ENCODE results near the gene CD80. TPM values are rescaled to one million over a fixed set of nuclear protein-coding genes. Genes with fewer than 3 reads are reported as not detected.
A peak's percentile ranks its signal among the peaks of the same experiment; 100 is the strongest.

CD80 gene
- total and polyA plus RNA-seq, 2 of the 8 experiments (the other 6 are each of a cell fraction or from before 2014, with no cell fraction given): 0.11 TPM; not detected in 1

GRCh38 chr3:119500901-119501300 lies 58.5 kb downstream of the CD80 start:
- no peak for DNase-seq (ENCODE audit: low read depth in 1 of 2, low spot score in 2 of 2)
- H4K20me1 ChIP-seq (replicated peaks in 1 of 2; ENCODE audit: control insufficient read depth in 1 of 2, insufficient read depth in 2 of 2, low read length in 2 of 2): peaks cover 0 to 1% of the 10 kb centered on the region in 2 experiments
- H4K8ac ChIP-seq (ENCODE audit: extremely low read depth, insufficient read depth, low read length): no peak overlapping the region
- H3K27me3 ChIP-seq (replicated peaks in 1 of 4; ENCODE audit: control insufficient read depth in 3 of 4, extremely low read depth in 1 of 4, insufficient read depth in 3 of 4, low read length in 3 of 4): no peaks in the 10 kb centered on the region
- H3K23me2 ChIP-seq (ENCODE audit: low read depth, low read length): peaks cover 5% of the 10 kb centered on the region; the same call in 1 of the 2 replicates
- H3K56ac ChIP-seq (replicated peaks; ENCODE audit: insufficient read length, low read depth, low read length): no peak overlapping the region
- peaks cover 2 to 44% (median 12%) of the 10 kb centered on the region in 4 experiments; a peak in 5 of 8 replicates for H3K36me3 ChIP-seq (ENCODE audit: control insufficient read depth in 2 of 4, insufficient read depth in 4 of 4, low read length in 3 of 4)
- H3K4ac ChIP-seq (replicated peaks; ENCODE audit: insufficient read length, low read depth, low read length): no peak overlapping the region
- no peak overlapping the region for H2BK5ac ChIP-seq (ENCODE audit: low read depth, low read length)
- POLR2A ChIA-PET (ENCODE audit: partially characterized antibody): interaction anchor here (0.6 to 4.0 kb wide), 5 partner anchors 12 to 51 kb away, joined by 3 to 27 read pairs (median 3); partner anchors contain the start of genes POGLUT1 and TMEM39A
- no peaks in the 10 kb centered on the region; a peak in 1 of 7 replicates for H3K4me1 ChIP-seq (replicated peaks in 1 of 4; ENCODE audit: control insufficient read depth in 3 of 4, insufficient read depth in 4 of 4, low read length in 3 of 4)
- peaks cover 3 to 32% of the 10 kb centered on the region in 2 experiments; a peak in 2 of 4 replicates for H3K79me2 ChIP-seq (ENCODE audit: control insufficient read depth in 1 of 2, insufficient read depth in 2 of 2, low read length in 2 of 2)
- no peak overlapping the region for H2BK12ac ChIP-seq (ENCODE audit: low read depth, low read length)
- no peak overlapping the region for H2BK15ac ChIP-seq (ENCODE audit: low read length)
- 85% methylated on average over 2 of the region's 2 CpGs; no CpG with 5 or more reads in 1 of the 2 experiments for WGBS, 2 experiments (ENCODE audit: extremely low coverage in 1 of 2, insufficient coverage in 1 of 2, insufficient read length in 1 of 2, insufficient replicate concordance in 2 of 2, low coverage in 1 of 2, low lambda C conversion rate in 2 of 2, missing lambda C conversion rate in 1 of 2)
- H2AK5ac ChIP-seq (ENCODE audit: low read depth, low read length): no peak overlapping the region
- no peak overlapping the region for H2AFZ ChIP-seq (ENCODE audit: low read length)
- no peak overlapping the region for H3K23ac ChIP-seq (ENCODE audit: insufficient read length)
- peak overlapping the region; percentile 71 to 78; a peak in 2 of 4 replicates for H3K4me2 ChIP-seq (ENCODE audit: insufficient read depth in 1 of 2, low read depth in 2 of 2, low read length in 2 of 2)
- no peak overlapping the region for H3K27ac ChIP-seq (ENCODE audit: low read depth, low read length)
- H3K18ac ChIP-seq (ENCODE audit: extremely low read depth, low read length): no peak overlapping the region
- H3K14ac ChIP-seq (ENCODE audit: insufficient read length): no peak overlapping the region
- no peak overlapping the region for H2BK20ac ChIP-seq (ENCODE audit: low read length)
- peak overlapping the region in 1 of 4 experiments; percentile 93; a peak in 1 of 8 replicates for H3K4me3 ChIP-seq (ENCODE audit: extremely low read depth in 1 of 4, insufficient read depth in 2 of 4, low read depth in 3 of 4, low read length in 4 of 4)
- peak overlapping the region in 1 of 4 experiments; percentile 10; a peak in 1 of 7 replicates for H3K9ac ChIP-seq (replicated peaks in 1 of 4; ENCODE audit: extremely low read depth in 1 of 4, low read depth in 3 of 4, low read length in 3 of 4)
- H3K9me3 ChIP-seq (ENCODE audit: insufficient read depth in 2 of 2, low read depth in 1 of 2, low read length in 1 of 2): no peaks in the 10 kb centered on the region
- H4K91ac ChIP-seq (replicated peaks; ENCODE audit: insufficient read length, low read length): no peak overlapping the region
- no peak overlapping the region for H4K5ac ChIP-seq (ENCODE audit: insufficient read length, low read depth, low read length)
- H2BK120ac ChIP-seq (replicated peaks; ENCODE audit: low read depth, low read length): no peak overlapping the region
- no peaks in the 10 kb centered on the region; the same call in 1 of the 2 replicates for H3K79me1 ChIP-seq (ENCODE audit: low read depth, low read length)
- FAIRE-seq: no peak
- TF ChIP-seq EGR1 (IDR thresholded peaks at IDR 0.05; ENCODE audit: borderline replicate concordance, low read depth, low read length) (no peak), E2F6 (IDR thresholded peaks at IDR 0.05) (no peak), NRF1 (IDR thresholded peaks at IDR 0.05; ENCODE audit: low read depth, low read length) (no peak), POLR2AphosphoS5 (IDR thresholded peaks at IDR 0.05; ENCODE audit: low read depth, low read length) (no peak), TAF1 (IDR thresholded peaks at IDR 0.05; ENCODE audit: low read depth, low read length) (no peak), TCF12 (IDR thresholded peaks at IDR 0.05; ENCODE audit: low read depth, low read length) (no peak), CTBP2 (IDR thresholded peaks at IDR 0.05; ENCODE audit: borderline replicate concordance, insufficient read depth, insufficient read length, low read length) (no peak), POU5F1 (IDR thresholded peaks at IDR 0.05; ENCODE audit: low read depth, low read length) (no peak), CHD1 (IDR thresholded peaks at IDR 0.05; ENCODE audit: low read depth, low read length) (no peak)
- TF ChIP-seq, protein P1, sequence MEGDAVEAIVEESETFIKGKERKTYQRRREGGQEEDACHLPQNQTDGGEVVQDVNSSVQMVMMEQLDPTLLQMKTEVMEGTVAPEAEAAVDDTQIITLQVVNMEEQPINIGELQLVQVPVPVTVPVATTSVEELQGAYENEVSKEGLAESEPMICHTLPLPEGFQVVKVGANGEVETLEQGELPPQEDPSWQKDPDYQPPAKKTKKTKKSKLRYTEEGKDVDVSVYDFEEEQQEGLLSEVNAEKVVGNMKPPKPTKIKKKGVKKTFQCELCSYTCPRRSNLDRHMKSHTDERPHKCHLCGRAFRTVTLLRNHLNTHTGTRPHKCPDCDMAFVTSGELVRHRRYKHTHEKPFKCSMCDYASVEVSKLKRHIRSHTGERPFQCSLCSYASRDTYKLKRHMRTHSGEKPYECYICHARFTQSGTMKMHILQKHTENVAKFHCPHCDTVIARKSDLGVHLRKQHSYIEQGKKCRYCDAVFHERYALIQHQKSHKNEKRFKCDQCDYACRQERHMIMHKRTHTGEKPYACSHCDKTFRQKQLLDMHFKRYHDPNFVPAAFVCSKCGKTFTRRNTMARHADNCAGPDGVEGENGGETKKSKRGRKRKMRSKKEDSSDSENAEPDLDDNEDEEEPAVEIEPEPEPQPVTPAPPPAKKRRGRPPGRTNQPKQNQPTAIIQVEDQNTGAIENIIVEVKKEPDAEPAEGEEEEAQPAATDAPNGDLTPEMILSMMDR (IDR thresholded peaks at IDR 0.05; ENCODE audit: control extremely low read depth in 1 of 3, insufficient read depth in 1 of 3, low read depth in 1 of 3, low read length in 3 of 3): no peak
- CTCF ChIA-PET (ENCODE audit: partially characterized antibody): interaction anchor here (0.5 to 2.2 kb wide), 5 partner anchors 10 to 230 kb away, joined by 3 to 8 read pairs (median 3); partner anchors contain the start of gene CD80
